HEK293 (cell line): ENCODE data around the gene JOSD1.

Source experiments
- CTCF ChIA-PET: fragments of 350-600 bp; formaldehyde crosslinking; extraction: SDS; loops from one replicate; lab custom pipeline; 2021; ENCODE audit warnings: antibody characterized with exemption; lab: Yijun Ruan, JAX
- POLR2A ChIA-PET: fragments of 300-600 bp; formaldehyde crosslinking; extraction: SDS; loops from one replicate; lab custom pipeline; 2020; ENCODE audit warnings: antibody characterized with exemption, inconsistent platforms; lab: Yijun Ruan, JAX
- H3K27ac ChIP-seq: fragments of 200-500 bp; sonication (Bioruptor generic); 2 replicates; pipeline ENCODE4 v1.5.1; 2014; ENCODE audit warnings: low read depth, low read length, control low read depth, inconsistent platforms; ENCODE audit errors: extremely low read depth
- H3K36me3 ChIP-seq, 2 experiments: fragments of 200-500 bp in 1 of 2; sonication (Bioruptor generic) in 1 of 2; 1 replicate in 1 of 2; 2 replicates in 1 of 2; pipeline ENCODE4 v1.5.1; 2014 to 2017; ENCODE audit warnings: inconsistent platforms in 2 of 2, low read length in 2 of 2; ENCODE audit not compliant: control insufficient read depth in 2 of 2, insufficient read depth in 1 of 2
- H3K4me1 ChIP-seq: fragments of 200-500 bp; sonication (Bioruptor generic); 2 replicates; pipeline ENCODE4 v1.5.1; 2014; ENCODE audit warnings: mild to moderate bottlenecking, low read length, inconsistent platforms; ENCODE audit not compliant: control insufficient read depth, insufficient read depth
- H3K4me3 ChIP-seq: 2 replicates; pipeline ENCODE4 v1.5.1; 2011; ENCODE audit warnings: low read depth, mild to moderate bottlenecking, control low read depth, low read length, moderate library complexity
- H3K9me3 ChIP-seq: fragments of 200-500 bp; sonication (Bioruptor generic); 2 replicates; pipeline ENCODE4 v1.5.1; 2014; ENCODE audit warnings: low read depth, low read length, inconsistent platforms; ENCODE audit not compliant: control insufficient read depth, insufficient read depth
- GLI2 ChIP-seq: fragments of 450-650 bp; formaldehyde crosslinking; IDR thresholded peaks from 2 replicates; pipeline ENCODE4; 2017; ENCODE audit warnings: missing biosample characterization, missing genetic modification characterization, low read depth, borderline replicate concordance
- KLF7 ChIP-seq: fragments of 450-650 bp; formaldehyde crosslinking; IDR thresholded peaks from 2 replicates; pipeline ENCODE4 v1.5.1; 2016; ENCODE audit warnings: missing biosample characterization, missing genetic modification characterization, borderline replicate concordance
- MEIS1 ChIP-seq: sonication (generic); formaldehyde crosslinking; IDR thresholded peaks from 2 replicates; pipeline ENCODE4 v1.8.1; 2022; ENCODE audit warnings: missing genetic modification reagents, mild to moderate bottlenecking, borderline replicate concordance
- SETDB1 ChIP-seq: IDR thresholded peaks from one replicate; pipeline ENCODE4 v1.6.1; 2017; ENCODE audit warnings: mild to moderate bottlenecking, low read length, moderate library complexity, mixed read lengths; ENCODE audit not compliant: insufficient read length
- SP3 ChIP-seq: fragments of 450-650 bp; formaldehyde crosslinking; IDR thresholded peaks from 2 replicates; pipeline ENCODE4 v1.5.1; 2016; ENCODE audit warnings: missing biosample characterization, missing genetic modification characterization
- ZBTB17 ChIP-seq: fragments of 450-650 bp; formaldehyde crosslinking; IDR thresholded peaks from 2 replicates; pipeline ENCODE4 v1.5.1; 2016; ENCODE audit warnings: missing biosample characterization, missing genetic modification characterization
- ZBTB48 ChIP-seq: fragments of 450-650 bp; formaldehyde crosslinking; IDR thresholded peaks from 2 replicates; pipeline ENCODE4 v1.5.1; 2016; ENCODE audit warnings: missing biosample characterization, missing genetic modification characterization
- ZEB2 ChIP-seq: fragments of 450-650 bp; formaldehyde crosslinking; IDR thresholded peaks from 2 replicates; pipeline ENCODE4 v1.5.1; 2016; ENCODE audit warnings: missing biosample characterization, missing genetic modification characterization
- ZFP69B ChIP-seq: fragments of 450-650 bp; formaldehyde crosslinking; IDR thresholded peaks from 2 replicates; pipeline ENCODE4 v1.5.1; 2016; ENCODE audit warnings: missing biosample characterization, missing genetic modification characterization
- ZNF138 ChIP-seq: fragments of 450-650 bp; formaldehyde crosslinking; IDR thresholded peaks from 2 replicates; pipeline ENCODE4 v1.5.1; 2016; ENCODE audit warnings: missing biosample characterization, missing genetic modification characterization, borderline replicate concordance
- ZNF214 ChIP-seq: fragments of 450-650 bp; formaldehyde crosslinking; IDR thresholded peaks from 2 replicates; pipeline ENCODE4 v1.5.1; 2017; ENCODE audit warnings: missing biosample characterization, mild to moderate bottlenecking, missing genetic modification characterization, borderline replicate concordance
- ZNF23 ChIP-seq: fragments of 450-650 bp; formaldehyde crosslinking; IDR thresholded peaks from 2 replicates; pipeline ENCODE4 v1.5.1; 2016; ENCODE audit warnings: missing biosample characterization, missing genetic modification characterization, borderline replicate concordance
- ZNF239 ChIP-seq: fragments of 450-650 bp; formaldehyde crosslinking; IDR thresholded peaks from 2 replicates; pipeline ENCODE4 v1.5.1; 2016; ENCODE audit warnings: missing biosample characterization, missing genetic modification characterization
- ZNF37A ChIP-seq: fragments of 450-650 bp; IDR thresholded peaks from 2 replicates; pipeline ENCODE4 v1.5.1; 2018; ENCODE audit warnings: missing biosample characterization, missing genetic modification characterization
- ZNF426 ChIP-seq: fragments of 450-650 bp; formaldehyde crosslinking; IDR thresholded peaks from 2 replicates; pipeline ENCODE4 v1.5.1; 2017; ENCODE audit warnings: missing biosample characterization, missing genetic modification characterization, mild to moderate bottlenecking, inconsistent platforms, moderate library complexity
- ZNF449 ChIP-seq: fragments of 450-650 bp; formaldehyde crosslinking; IDR thresholded peaks from 2 replicates; pipeline ENCODE4 v1.5.1; 2017; ENCODE audit warnings: missing biosample characterization, mild to moderate bottlenecking, missing genetic modification characterization, moderate library complexity
- ZNF548 ChIP-seq: fragments of 450-650 bp; formaldehyde crosslinking; IDR thresholded peaks from 2 replicates; pipeline ENCODE4 v1.5.1; 2016; ENCODE audit warnings: missing biosample characterization, missing genetic modification characterization
- ZNF610 ChIP-seq: fragments of 450-650 bp; formaldehyde crosslinking; IDR thresholded peaks from 2 replicates; pipeline ENCODE4 v1.5.1; 2016; ENCODE audit warnings: missing biosample characterization, missing genetic modification characterization, borderline replicate concordance
- ZNF660 ChIP-seq: fragments of 450-650 bp; IDR thresholded peaks from 2 replicates; pipeline ENCODE4 v1.5.1; 2018; ENCODE audit warnings: missing biosample characterization, mild to moderate bottlenecking, missing genetic modification characterization
- ZNF664 ChIP-seq: fragments of 450-650 bp; formaldehyde crosslinking; IDR thresholded peaks from 2 replicates; pipeline ENCODE4 v1.5.1; 2016; ENCODE audit warnings: missing biosample characterization, missing genetic modification characterization
- ZNF677 ChIP-seq: fragments of 450-650 bp; IDR thresholded peaks from 2 replicates; pipeline ENCODE4 v1.5.0; 2018; ENCODE audit warnings: missing biosample characterization, mild to moderate bottlenecking, missing genetic modification characterization, moderate library complexity
- ZNF707 ChIP-seq: fragments of 450-650 bp; formaldehyde crosslinking; IDR thresholded peaks from 2 replicates; pipeline ENCODE4 v1.5.1; 2016; ENCODE audit warnings: missing biosample characterization, missing genetic modification characterization
- ZNF843 ChIP-seq: fragments of 450-650 bp; formaldehyde crosslinking; IDR thresholded peaks from 2 replicates; pipeline ENCODE4 v1.5.1; 2016; ENCODE audit warnings: missing biosample characterization, missing genetic modification characterization
- TF ChIP-seq, protein P1 (sequence below): sonication (generic); formaldehyde crosslinking; IDR thresholded peaks from 2 replicates; pipeline ENCODE4 v1.8.1; 2022; ENCODE audit warnings: mild to moderate bottlenecking, moderate library complexity, missing genetic modification reagents
- TF ChIP-seq, protein P2 (sequence below): fragments of 450-650 bp; formaldehyde crosslinking; IDR thresholded peaks from 2 replicates; pipeline ENCODE4 v1.5.1; 2016; ENCODE audit warnings: missing biosample characterization, missing genetic modification characterization
- TF ChIP-seq, protein P3 (sequence below): fragments of 450-650 bp; formaldehyde crosslinking; IDR thresholded peaks from 2 replicates; pipeline ENCODE4 v1.5.1; 2017; ENCODE audit warnings: missing biosample characterization, missing genetic modification characterization
- TF ChIP-seq, protein P4 (sequence below): fragments of 450-650 bp; IDR thresholded peaks from 2 replicates; pipeline ENCODE4 v1.5.1; 2018; ENCODE audit warnings: missing biosample characterization, missing genetic modification characterization

Gene JOSD1

GRCh38 chr22:38709306-38709705 is 8.6 kb upstream of the JOSD1 start (continued):
- TF ChIP-seq ZNF37A (tag by site-specific recombination): no peak
- no peak for TF ChIP-seq ZNF239 (tag by site-specific recombination)
- TF ChIP-seq, protein P1, sequence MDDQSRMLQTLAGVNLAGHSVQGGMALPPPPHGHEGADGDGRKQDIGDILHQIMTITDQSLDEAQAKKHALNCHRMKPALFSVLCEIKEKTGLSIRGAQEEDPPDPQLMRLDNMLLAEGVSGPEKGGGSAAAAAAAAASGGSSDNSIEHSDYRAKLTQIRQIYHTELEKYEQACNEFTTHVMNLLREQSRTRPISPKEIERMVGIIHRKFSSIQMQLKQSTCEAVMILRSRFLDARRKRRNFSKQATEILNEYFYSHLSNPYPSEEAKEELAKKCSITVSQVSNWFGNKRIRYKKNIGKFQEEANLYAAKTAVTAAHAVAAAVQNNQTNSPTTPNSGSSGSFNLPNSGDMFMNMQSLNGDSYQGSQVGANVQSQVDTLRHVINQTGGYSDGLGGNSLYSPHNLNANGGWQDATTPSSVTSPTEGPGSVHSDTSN (CRISPR knock-in tag): no peak
- TF ChIP-seq ZNF214 (tag by site-specific recombination): no peak
- no peak for TF ChIP-seq ZNF449
- TF ChIP-seq ZEB2 (tag by site-specific recombination): no peak
- TF ChIP-seq, protein P2, sequence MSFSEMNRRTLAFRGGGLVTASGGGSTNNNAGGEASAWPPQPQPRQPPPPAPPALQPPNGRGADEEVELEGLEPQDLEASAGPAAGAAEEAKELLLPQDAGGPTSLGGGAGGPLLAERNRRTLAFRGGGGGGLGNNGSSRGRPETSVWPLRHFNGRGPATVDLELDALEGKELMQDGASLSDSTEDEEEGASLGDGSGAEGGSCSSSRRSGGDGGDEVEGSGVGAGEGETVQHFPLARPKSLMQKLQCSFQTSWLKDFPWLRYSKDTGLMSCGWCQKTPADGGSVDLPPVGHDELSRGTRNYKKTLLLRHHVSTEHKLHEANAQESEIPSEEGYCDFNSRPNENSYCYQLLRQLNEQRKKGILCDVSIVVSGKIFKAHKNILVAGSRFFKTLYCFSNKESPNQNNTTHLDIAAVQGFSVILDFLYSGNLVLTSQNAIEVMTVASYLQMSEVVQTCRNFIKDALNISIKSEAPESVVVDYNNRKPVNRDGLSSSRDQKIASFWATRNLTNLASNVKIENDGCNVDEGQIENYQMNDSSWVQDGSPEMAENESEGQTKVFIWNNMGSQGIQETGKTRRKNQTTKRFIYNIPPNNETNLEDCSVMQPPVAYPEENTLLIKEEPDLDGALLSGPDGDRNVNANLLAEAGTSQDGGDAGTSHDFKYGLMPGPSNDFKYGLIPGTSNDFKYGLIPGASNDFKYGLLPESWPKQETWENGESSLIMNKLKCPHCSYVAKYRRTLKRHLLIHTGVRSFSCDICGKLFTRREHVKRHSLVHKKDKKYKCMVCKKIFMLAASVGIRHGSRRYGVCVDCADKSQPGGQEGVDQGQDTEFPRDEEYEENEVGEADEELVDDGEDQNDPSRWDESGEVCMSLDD: no peak
- no peak for TF ChIP-seq ZNF610
- TF ChIP-seq ZNF707: no peak
- TF ChIP-seq MEIS1 (CRISPR knock-in tag): no peak
- TF ChIP-seq, protein P3, sequence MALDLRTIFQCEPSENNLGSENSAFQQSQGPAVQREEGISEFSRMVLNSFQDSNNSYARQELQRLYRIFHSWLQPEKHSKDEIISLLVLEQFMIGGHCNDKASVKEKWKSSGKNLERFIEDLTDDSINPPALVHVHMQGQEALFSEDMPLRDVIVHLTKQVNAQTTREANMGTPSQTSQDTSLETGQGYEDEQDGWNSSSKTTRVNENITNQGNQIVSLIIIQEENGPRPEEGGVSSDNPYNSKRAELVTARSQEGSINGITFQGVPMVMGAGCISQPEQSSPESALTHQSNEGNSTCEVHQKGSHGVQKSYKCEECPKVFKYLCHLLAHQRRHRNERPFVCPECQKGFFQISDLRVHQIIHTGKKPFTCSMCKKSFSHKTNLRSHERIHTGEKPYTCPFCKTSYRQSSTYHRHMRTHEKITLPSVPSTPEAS (tag by site-specific recombination): no peak
- TF ChIP-seq ZNF677 (tag by site-specific recombination): no peak
- no peak for TF ChIP-seq ZNF664
- TF ChIP-seq ZNF426: no peak
- TF ChIP-seq ZNF843 (tag by site-specific recombination): no peak

- Histone ChIP-seq H3K4me1 (peaks cover 13% of the 10 kb centered on the region), H3K9me3 (no peaks in the 10 kb centered on the region), H3K27ac (no peak overlapping the region), H3K36me3 (peaks cover 5 to 42% of the 10 kb centered on the region in 2 experiments; a peak in 1 of 3 replicates), H3K4me3 (no peak overlapping the region)
- TF ChIP-seq ZNF138 (tag by site-specific recombination) (no peak), KLF7 (tag by site-specific recombination) (no peak), SETDB1 (no peak), ZNF23 (tag by site-specific recombination) (no peak), ZBTB48 (tag by site-specific recombination) (no peak), ZFP69B (tag by site-specific recombination) (no peak), GLI2 (no peak), SP3 (no peak), ZNF660 (tag by site-specific recombination) (no peak), ZBTB17 (no peak), ZNF548 (tag by site-specific recombination) (no peak)
- TF ChIP-seq, protein P4, sequence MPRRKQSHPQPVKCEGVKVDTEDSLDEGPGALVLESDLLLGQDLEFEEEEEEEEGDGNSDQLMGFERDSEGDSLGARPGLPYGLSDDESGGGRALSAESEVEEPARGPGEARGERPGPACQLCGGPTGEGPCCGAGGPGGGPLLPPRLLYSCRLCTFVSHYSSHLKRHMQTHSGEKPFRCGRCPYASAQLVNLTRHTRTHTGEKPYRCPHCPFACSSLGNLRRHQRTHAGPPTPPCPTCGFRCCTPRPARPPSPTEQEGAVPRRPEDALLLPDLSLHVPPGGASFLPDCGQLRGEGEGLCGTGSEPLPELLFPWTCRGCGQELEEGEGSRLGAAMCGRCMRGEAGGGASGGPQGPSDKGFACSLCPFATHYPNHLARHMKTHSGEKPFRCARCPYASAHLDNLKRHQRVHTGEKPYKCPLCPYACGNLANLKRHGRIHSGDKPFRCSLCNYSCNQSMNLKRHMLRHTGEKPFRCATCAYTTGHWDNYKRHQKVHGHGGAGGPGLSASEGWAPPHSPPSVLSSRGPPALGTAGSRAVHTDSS (tag by site-specific recombination): no peak
- POLR2A ChIA-PET: interaction anchor here (0.6 to 1.2 kb wide), 5 partner anchors 9 to 15 kb away, joined by 3 to 8 read pairs (median 4); no protein-coding TSS in a partner anchor
- CTCF ChIA-PET: interaction anchor here (0.6 to 2.2 kb wide), 8 partner anchors 8 to 1210 kb away, joined by 3 to 19 read pairs (median 4); no protein-coding TSS in a partner anchor
Measured at GRCh38 chr22:38707984-38708383, 7.2 kb upstream of the JOSD1 start.
